Cardiac fibroblast (primary cell): ENCODE measurements around the gene KIF1B.
A peak's percentile ranks its signal among the peaks of the same experiment; 100 is the strongest.

Experiments used
- DNase-seq, 2 donors: peaks; one replicate each; pipeline versions ENCODE4 v3.0.0 to v3.0.0-alpha.2; 2010; ENCODE audit warnings: low read depth in 2 of 2
- H3K4me3 ChIP-seq, 2 donors: replicated peaks in 1 of 2; 1 replicate in 1 of 2; 2 replicates in 1 of 2; pipeline ENCODE4 v1.5.1; 2011; ENCODE audit warnings: low read depth in 2 of 2, low read length in 2 of 2, mild to moderate bottlenecking in 2 of 2, moderate library complexity in 1 of 2
- CTCF ChIP-seq: IDR thresholded peaks from one replicate; pipeline ENCODE4 v1.5.1; 2011; ENCODE audit warnings: low read depth, mild to moderate bottlenecking, low read length, inconsistent platforms

Gene KIF1B

GRCh38 chr1:10263450-10264082 lies 53.2 kb downstream of the KIF1B start:
- no peak overlapping the region for H3K4me3 ChIP-seq
- no peak for DNase-seq
- no peak for TF ChIP-seq CTCF

GRCh38 chr1:10265027-10265426 lies 54.7 kb downstream of the KIF1B start:
- no peak overlapping the region for H3K4me3 ChIP-seq
- no peak for DNase-seq
- TF ChIP-seq CTCF, result no peak

GRCh38 chr1:10265900-10266299 lies 55.5 kb downstream of the KIF1B start:
- H3K4me3 ChIP-seq, result no peak overlapping the region
- no peak for TF ChIP-seq CTCF
- DNase-seq, result no peak

- no peak for TF ChIP-seq CTCF
- H3K4me3 ChIP-seq, result no peak overlapping the region
- peak; percentile 25 to 55 for DNase-seq
These were observed 56.9 kb downstream of the KIF1B start for GRCh38 chr1:10267319-10267718.

- no peak overlapping the region for H3K4me3 ChIP-seq
- no peak for DNase-seq
These were observed 57.6 kb downstream of the KIF1B start for GRCh38 chr1:10267921-10268320.

GRCh38 chr1:10271090-10271489 lies 60.7 kb downstream of the KIF1B start:
- TF ChIP-seq CTCF, result no peak
- H3K4me3 ChIP-seq, result no peak overlapping the region
- no peak for DNase-seq

More at GRCh38 chr1:10267921-10268320, 57.6 kb downstream of the KIF1B start:
- no peak for TF ChIP-seq CTCF

- TF ChIP-seq CTCF, result no peak
- H3K4me3 ChIP-seq, result no peak overlapping the region
- no peak for DNase-seq
These were observed 61.5 kb downstream of the KIF1B start for GRCh38 chr1:10271869-10272268.
